G401 (cell line): ENCODE results near the gene CCDC88C. TPM values are rescaled to one million over a fixed set of nuclear protein-coding genes. Genes with fewer than 3 reads are reported as not detected.

Experiments
- DNase-seq: peaks from one replicate; pipeline ENCODE4 v3.0.0-alpha.2; 2015; ENCODE audit warnings: low spot score
- in situ Hi-C: cut with HindIII; loops from 2 replicates; pipeline ENCODE4 v1.10.0; 2016; ENCODE audit warnings: low sequenced_read_pairs, mixed read lengths
- total RNA-seq: library from RNA; depleted of rRNA; stranded (reverse); fragments of >200 nt; shearing (Covaris generic); gene quantifications from 2 replicates; pipeline ENCODE4 v1.2.3, GENCODE V29; 2014

The CCDC88C gene
- total RNA-seq, 1 experiment from 2014 or later, result 16.9 TPM

DNA sequence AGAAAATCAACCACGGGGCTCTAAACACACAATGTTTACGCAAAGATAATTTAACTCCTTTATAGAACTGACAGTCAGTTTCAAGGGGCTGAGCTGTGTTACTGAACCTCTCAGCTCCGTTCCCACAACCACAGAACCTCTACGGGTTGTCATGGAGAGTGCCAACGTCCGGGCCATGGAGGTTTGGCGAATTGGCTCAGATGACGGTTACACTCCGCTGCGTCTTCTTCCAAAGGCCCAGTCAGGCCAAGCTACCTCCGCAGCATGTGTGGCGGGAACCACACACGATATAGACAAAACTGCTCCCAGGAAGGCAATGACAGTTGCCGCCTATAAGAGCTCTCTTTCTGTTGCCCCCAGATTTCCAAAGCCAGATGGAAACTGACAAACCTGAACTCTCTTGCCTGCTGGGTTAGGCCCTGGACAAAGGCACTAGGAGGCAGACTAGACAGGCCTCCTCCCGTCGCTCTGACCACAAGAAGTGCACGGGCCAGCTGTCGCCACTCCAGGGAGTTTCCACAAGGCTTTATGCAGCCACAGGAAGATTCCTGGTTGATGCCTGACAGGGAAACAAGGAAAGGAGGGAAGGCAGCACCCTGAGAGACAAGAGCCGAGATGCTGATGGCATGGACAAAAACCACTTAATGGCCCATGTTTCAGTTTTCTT lies 30.3 kb downstream of the CCDC88C start:
- in situ Hi-C loops, result no loop called here
- DNase-seq, result no peak

DNA sequence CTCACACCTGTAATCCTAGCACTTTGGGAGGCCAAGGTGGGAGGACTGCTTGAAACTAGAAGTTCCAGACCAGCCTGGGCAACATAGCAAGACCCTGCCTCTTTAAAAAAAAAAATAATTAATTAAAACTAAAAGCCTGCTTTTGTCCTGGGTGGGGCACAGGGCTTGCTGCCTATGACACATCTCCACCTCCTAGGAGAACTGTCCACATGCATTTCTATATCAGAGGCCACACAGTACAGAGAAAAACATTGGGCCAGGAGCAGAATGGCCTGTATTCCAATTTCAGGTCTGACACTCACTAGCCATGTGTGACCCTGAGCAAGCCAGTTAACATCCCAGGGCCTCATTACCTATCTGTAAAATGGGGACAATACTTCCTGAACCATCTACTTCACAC lies 31.9 kb downstream of the CCDC88C start:
- no peak for DNase-seq
- in situ Hi-C loops, result no loop called here

DNA sequence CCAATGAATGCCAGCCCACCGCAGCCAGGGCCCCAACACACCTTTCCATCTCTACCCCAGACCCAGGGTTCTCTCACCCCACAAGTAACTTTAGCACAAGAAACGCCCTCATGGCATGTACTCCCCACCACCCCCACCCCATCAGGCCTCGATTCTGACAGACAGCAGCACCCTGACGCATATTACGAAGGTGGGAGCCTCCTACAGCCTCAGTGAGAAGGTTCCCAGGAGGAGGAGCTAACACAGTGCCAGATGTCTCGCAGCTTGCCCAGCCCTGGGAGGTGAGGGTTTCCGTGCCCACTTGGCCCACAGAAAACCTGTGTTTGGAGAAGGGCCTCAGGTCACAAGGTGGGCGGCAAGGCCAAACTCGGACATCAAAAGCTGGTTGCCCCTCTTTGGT lies 32.4 kb downstream of the CCDC88C start:
- in situ Hi-C loops, result no loop called here
- no peak for DNase-seq

DNA sequence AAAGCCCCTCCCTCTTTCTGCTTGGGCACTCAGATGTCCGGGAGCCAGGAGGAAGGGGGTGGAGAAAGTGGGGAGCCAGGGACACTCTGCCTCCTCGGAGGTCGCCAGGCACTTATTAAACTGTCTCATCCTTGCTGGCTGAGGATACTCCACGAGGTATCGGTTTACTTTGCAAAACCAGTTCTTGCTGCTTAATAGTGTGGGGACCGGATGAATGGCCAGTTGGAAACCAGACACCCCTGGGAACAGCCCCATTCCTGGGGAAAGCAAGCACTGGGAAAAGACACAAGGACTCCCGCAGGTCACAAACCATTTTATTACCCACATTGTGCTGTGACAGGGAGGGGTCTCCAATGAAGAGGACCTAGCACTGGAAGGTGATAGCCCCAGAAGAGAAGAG lies 34.2 kb downstream of the CCDC88C start:
- in situ Hi-C loops, result no loop called here
- no peak for DNase-seq

DNA sequence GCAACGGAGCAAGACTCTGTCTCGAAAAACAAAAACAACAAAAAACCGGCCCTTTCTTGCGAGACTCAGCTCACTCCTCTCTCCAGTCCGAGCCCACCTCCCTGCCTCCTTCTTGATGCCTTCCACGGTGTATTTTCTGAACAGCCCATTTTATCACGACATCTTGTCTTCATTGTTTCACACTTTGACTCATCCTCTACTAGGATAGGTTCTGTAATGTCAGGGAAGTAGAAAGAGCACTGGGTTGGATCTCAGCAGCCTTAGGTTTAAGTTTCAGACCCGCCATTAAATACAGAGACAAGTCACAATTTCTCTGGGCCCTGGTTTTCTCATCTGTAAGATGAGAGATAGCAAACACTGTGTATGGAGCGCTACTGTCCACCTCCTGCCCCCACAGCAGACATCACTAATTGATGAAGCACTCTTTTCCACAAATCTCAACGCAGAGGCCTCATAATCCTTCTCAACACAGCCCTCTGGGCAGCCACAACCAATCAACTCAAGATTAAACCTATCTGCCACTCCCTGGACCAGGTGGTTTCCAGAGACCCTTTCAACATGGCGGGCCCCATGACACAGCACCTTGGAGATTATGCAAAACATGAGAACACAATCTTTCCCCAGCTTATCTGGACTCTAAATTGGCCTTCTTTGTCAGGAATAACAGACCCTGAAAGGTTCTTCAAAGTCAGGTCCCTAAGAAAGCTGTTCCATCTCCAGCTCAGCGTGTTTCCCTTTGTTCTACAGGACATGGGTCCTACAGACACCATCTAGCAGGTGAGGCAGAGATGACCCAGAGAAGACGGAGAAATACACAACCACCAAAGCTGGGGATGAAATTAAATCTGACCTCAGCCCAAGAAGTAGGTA lies 35.6 kb downstream of the CCDC88C start:
- in situ Hi-C loops, result no loop called here
- DNase-seq, result no peak

DNA sequence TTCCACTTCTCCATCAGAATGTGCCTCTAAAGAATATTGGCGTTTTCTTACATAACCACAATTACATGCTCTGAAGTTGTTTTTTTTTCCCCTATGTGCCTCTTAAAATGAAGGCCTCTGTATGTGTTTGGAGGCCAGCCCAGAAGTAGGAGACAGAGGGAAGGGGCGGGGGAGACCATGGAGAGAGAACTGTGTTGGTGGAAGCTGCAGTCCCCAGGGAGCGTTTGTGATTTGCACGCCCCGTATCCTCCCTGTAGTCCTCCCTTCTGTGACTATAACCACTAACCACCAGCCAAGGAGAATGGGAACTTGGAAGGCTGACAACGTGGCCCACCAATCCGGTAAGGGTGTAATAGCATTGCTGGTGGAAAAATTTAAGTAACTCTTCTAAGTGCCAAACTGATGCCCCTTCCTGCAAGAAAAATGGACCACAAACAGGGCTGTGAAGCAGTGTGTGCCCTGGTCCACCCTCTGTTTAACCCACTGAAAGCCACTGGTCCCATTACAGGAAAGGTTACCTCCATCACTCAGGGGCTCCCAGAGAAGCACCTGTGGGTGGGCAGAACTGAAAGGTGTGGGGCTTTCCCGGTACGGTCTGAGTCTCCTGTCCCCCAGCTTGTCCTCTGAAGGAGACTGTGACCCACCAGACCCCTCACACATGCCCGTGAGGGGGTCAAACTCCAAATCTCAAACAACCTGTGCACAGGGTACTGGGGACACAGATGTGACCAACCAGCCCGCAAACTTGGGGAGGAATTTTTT lies 36.8 kb downstream of the CCDC88C start:
- DNase-seq, result no peak
- in situ Hi-C loops, result no loop called here

DNA sequence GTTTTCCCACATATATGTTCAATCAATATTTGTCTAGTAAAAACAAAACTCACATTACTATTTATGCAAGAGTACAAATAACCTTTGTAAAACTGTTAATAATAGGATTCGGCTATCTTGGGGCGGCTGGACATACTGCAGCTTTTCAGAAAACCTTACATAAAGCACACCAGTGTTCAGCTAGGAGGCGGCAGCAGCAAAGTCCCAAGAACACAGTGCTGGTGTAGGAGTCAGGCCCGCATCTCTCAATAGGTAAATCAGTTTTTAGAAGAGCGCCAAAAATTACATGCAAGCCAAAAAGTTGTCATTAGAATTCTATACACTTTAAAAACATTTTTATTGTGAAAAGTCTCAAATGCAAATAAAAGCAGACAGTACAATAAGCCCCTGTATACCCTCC lies 37.5 kb downstream of the CCDC88C start:
- in situ Hi-C loops, result no loop called here

DNA sequence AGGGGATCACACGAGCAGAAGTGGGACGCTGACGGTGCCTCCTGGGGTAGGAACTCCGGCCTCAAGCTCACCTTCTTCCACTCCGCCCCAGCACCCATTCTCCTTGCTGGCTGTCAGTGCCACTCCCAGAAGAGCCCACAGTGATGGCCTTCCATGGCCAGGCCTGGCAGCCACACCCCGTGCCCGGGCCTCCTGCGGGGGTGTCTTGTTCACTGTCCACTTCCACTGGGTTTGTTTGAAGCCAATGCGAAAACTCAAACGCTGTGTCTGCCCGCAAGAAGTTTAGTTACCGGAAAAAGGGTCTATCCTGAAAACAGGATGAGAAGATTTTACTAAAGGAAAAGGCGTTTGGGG lies 38.1 kb downstream of the CCDC88C start:
- DNase-seq, result no peak
- in situ Hi-C loops, result no loop called here

More for the DNA sequence above, 37.5 kb downstream of the CCDC88C start:
- DNase-seq, result no peak

DNA sequence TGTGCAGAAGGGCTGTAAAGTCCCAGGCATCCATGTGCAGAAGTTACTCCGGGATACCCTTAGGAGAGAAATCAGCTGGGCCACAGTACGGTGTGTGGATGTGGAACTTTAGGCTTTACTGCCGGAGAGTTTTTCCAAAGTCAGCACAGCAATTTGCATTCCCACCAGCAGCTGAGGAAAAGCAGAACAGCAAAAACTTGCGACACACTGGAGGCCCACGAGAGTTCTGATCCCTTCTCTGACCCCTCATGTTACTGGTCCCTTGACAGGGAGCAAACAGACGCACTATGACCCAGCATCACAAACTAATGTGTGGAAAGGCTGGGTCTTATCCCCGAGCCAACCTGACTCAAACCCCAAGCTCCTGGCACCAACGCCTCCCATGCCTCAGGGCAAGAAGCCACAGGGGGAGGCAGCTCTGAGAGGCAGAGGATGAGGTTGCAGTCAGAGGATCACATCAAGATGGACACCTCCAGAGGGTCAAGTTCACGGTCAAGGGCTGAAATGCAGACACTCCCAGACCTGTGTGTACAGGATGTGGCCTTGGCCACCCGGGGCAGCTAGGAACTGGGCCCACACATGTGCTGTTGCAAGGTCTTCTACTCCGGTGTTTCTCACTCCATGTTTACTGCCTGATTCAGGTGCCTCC lies 38.6 kb downstream of the CCDC88C start:
- in situ Hi-C loops, result no loop called here
- DNase-seq, result no peak

DNA sequence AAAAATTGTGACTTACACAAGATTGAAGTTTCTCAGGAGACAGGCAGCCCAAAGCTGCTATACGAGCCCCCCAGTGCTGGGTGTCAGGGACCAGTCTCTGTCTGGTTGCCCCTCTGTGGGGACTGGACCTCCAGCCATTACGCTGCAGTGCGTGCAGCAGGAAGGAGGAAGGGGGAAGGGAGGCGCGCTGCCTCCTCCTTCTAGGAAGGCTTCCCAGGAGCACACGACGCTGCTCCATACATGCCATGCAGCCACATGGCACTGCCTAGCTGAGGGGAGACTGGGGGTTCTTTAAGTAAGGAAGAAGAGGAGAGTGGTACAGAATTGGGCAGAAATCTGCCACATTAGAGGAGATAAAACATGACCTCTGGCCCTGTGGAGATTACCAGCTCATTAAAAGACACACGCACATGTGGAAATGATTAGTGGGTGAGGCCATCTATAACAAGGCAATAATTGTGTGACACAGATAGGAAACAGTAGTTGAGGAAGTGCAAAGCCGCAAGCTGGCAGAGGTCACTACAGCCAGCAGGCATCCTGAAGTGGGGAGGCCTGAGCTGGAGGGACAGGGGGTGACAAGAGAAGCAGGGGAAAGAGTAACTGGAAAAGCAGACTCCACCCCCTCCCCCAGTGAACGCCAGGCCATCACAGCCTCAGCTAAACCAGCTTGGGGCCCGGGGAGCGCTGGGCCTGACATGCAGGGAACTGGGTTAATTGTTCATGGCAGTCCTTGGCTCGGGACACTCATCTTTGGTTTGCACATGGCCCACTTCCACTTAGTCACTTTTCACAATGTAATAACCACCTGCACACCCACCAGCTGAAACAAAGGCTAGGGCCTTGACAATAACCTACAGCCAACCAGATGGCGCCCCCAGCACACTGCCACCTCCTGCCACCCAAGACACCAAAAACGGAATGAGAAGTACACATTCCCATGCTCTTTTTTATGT lies 39.6 kb downstream of the CCDC88C start:
- in situ Hi-C loops, result no loop called here
- DNase-seq, result peak; percentile 82

DNA sequence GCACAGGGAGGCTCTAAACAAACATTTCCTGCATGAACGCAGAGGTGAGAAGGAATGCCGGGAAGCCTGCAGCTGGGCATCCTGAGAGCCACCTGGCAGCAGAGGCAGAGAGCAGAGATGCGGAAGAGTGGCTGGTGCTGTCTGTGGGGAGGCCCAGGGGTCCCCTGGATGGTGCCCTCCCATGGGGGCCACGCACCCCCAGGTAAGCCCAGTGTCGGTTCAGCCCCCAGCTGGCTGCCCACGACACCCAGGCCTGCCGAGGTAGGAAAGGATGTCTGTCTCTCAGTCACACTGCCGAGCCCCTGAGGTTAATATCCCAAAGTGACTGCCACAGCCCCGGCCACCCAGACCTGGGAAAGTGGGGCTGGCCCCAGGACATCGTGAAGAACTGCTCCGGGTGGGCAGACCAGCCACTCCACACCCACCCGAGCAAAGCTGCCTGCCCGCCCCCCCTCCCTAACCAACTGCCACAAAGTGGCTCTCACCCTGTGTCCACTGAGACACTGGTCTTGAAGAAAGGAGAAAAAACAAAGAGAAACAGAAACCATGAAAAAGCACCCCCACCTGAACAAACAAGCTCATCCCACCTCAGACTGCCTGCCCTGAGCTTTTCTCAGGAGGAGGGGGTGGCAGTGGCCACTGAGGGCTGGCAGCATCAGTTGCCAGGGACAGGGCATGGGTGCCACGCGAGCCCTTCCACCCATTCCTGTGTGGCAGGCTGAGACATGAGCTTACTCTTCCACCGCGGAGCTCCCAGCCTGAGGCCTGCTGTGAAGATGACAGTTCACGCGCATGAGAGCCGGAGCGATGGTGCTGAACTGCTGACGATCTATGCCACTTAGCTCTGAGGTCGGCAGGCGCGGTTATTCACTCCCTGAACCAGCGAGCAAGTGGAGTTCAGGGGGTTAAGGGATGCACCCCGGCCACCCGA lies 40.8 kb downstream of the CCDC88C start:
- in situ Hi-C loops, result no loop called here
- DNase-seq, result no peak

DNA sequence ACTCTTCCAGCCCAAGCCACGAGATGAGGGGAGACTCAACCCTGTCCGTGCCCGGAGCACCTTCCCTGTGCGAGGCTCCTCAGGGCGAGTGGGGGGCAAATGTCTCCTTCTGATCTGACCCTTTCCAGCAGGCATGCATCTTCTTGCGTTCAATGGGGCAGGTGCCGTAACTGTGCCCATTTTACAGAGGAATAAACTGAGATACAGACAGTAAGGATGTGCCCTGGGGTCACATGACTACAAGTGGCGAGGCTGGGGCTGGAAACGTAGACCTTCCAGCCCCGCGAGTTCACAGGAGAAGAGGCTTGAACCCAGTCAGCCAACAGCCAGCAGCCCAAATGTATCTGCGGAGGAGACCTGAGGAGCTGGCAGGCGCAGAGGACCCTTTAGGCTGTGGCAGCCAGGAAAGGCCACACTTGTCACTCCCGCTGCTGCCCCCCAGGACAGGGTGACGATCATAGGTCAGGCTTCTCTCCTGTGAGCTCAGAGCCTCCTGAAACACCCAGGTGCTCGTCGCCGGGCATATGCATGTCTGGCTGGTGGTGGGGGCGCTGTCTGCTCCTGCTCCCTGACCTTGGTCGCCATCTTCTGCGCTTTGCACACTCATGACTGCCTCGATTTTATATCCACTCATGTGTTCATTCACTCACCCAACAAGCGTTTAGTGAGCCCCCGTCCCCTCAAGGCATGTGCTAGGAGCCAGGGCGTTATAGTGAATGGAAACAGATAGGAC lies 41.7 kb downstream of the CCDC88C start:
- DNase-seq, result no peak
- in situ Hi-C loops, result no loop called here

DNA sequence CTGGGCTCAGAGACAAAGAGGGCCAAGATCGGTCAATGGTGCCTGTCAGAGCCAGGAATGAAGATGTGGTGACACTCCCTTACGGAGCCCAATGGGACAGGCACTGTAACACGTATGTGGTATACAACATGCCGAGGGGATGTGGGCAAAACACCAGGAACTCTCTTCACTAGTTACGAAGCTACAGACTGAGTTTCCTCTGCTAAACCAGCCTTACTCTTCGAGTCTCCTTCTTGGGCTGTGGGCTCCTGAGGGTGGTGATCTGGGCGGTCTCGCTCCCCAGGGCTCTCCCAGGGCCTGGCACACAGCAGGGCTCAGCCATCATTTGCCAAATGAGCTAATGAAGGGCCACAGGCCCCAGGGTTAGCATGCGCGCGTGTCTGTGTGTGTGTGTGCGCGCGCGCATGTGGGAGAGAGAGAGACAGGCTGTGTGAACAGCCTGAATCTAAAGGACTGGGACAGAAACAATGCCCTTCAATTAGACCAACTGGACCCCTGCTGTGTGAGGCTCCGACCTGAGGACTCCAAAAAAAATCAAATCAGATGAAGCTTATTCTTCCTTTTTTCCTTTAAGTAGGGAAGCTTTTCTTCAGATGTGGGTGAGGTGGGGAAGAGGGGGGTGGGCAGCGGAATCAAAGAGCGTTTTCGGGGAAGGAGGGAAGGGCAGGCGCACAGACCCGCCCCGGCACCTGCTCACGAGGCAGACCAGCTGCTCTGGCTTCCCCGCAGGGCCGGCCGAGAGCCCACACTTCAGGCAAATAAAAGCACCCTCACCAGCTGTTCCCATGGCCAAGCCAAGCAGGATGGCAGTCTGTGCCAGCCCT lies 42.5 kb downstream of the CCDC88C start:
- in situ Hi-C loops, result no loop called here
- peak; percentile 68 for DNase-seq

DNA sequence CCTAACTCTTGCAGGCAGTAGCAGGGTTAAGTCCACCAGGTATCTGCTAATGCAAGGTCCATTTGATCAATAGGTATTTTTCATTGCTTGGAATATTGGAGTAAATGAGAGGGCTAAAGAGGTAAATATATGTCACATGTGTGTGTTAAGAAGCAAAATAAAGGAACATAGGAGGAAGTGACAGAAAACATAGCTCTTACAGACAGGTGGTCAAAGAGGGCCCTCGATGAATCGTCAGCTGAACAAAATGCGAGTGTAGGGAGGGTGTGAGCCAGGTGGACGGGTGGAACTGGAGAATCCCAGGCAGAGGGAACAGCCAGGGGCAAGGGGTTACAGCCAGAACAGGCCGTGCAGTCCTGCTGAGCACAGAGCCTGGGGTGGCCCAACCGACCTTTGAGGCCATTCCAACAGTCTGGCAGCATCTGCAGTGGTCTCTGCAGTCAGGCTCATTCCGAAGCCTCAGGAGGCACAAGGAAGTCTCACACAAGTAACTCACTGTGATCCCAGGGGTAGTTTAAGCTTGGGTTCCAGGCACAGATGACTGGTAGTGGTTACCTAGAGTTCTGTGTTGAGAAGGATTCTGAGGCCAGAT lies 43.2 kb downstream of the CCDC88C start:
- in situ Hi-C loops, result no loop called here
- no peak for DNase-seq

DNA sequence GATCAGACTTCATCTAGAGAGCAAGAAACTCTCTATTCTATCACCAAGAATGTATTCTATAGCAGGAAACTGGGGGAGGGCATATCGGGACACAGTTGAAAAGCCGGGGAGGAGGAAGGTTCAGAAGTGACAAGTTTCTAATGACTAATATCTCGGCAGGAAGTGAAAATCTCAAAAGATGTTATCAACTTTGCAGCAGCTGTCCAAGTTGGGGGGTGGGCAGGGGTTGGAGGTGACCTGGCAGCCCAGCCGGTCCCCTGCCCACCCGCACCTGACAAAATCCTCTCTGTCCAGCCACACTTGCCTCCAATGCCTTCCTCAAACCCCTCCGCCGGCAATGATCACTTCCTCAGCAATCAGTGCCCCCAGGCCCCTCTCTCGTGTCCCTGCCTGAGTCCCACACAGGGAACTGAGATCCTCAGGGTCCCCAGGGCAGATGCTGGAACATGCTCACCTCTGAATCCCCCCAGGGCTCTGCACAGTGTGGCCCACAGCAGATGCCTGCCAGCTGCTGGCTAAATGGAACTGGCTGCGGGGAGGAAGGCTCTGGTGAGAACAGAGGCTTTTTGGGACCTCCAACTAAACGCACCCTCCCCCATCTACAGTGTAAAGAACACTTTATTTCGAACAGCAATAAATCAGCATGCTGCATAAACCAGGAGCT lies 43.9 kb downstream of the CCDC88C start:
- DNase-seq, result no peak
- in situ Hi-C loops, result no loop called here
